GM12891 (cell line): ENCODE results near the gene MRPL55.

Experiments used
- PAX5 ChIP-seq: IDR thresholded peaks from 2 replicates; pipeline ENCODE4 v1.6.1; 2011; ENCODE audit warnings: low read length, moderate library complexity, mild to moderate bottlenecking; ENCODE audit not compliant: insufficient read depth, severe bottlenecking
- POLR2A ChIP-seq: IDR thresholded peaks from 2 replicates; pipeline ENCODE4 v1.6.1; 2011; ENCODE audit warnings: low read depth, low read length, control low read depth
- POLR2AphosphoS5 ChIP-seq: IDR thresholded peaks from 2 replicates; pipeline ENCODE4 v1.6.1; 2011; ENCODE audit warnings: low read depth, low read length, control low read depth
- POU2F2 ChIP-seq: IDR thresholded peaks from 2 replicates; pipeline ENCODE4 v1.6.1; 2011; ENCODE audit warnings: low read depth, mild to moderate bottlenecking, control low read depth, low read length, moderate library complexity
- SPI1 ChIP-seq: IDR thresholded peaks from 2 replicates; pipeline ENCODE4 v1.6.1; 2011; ENCODE audit warnings: low read depth, low read length, control low read depth
- TAF1 ChIP-seq: IDR thresholded peaks from 2 replicates; pipeline ENCODE4 v1.6.1; 2011; ENCODE audit warnings: low read depth, low read length, control low read depth

GRCh38 chr1:228122921-228123441 is 13.9 kb upstream of the MRPL55 start:
- TF ChIP-seq POLR2A = no peak
- TF ChIP-seq POLR2AphosphoS5 = no peak
- TF ChIP-seq TAF1 = no peak
- no peak for TF ChIP-seq PAX5
- no peak for TF ChIP-seq POU2F2
- TF ChIP-seq SPI1 = no peak
